ENCODE results near the gene ANG.
A peak's percentile ranks its signal among the peaks of the same experiment; 100 is the strongest.

The ANG gene

GRCh38 chr14:20680843-20681347, 7.7 kb upstream of the ANG start:
- no peak for DNase-seq (ENCODE audit: extremely low read depth, insufficient read length)
- TF ChIP-seq CTCF (IDR thresholded peaks at IDR 0.05; ENCODE audit: insufficient read depth, low read length, poor library complexity, severe bottlenecking): no peak
- Histone ChIP-seq H3K27me3 (replicated peaks; ENCODE audit: control insufficient read depth, insufficient read depth, low read length) (no peaks in the 10 kb centered on the region), H3K4me3 (replicated peaks; ENCODE audit: low read depth, low read length) (peak overlapping the region; percentile 38), H3K36me3 (ENCODE audit: control insufficient read depth, insufficient read depth, low read length) (no peaks in the 10 kb centered on the region)

GRCh38 chr14:20681348-20682126, 7.0 kb upstream of the ANG start:
- DNase-seq (ENCODE audit: extremely low read depth, insufficient read length): peak; percentile 79
- Histone ChIP-seq H3K27me3 (replicated peaks; ENCODE audit: control insufficient read depth, insufficient read depth, low read length) (no peaks in the 10 kb centered on the region), H3K4me3 (replicated peaks; ENCODE audit: low read depth, low read length) (peak overlapping the region; percentile 77), H3K36me3 (ENCODE audit: control insufficient read depth, insufficient read depth, low read length) (no peaks in the 10 kb centered on the region)
- TF ChIP-seq CTCF (IDR thresholded peaks at IDR 0.05; ENCODE audit: insufficient read depth, low read length, poor library complexity, severe bottlenecking): no peak

- no peak for TF ChIP-seq CTCF (IDR thresholded peaks at IDR 0.05; ENCODE audit: insufficient read depth, low read length, poor library complexity, severe bottlenecking)
- no peaks in the 10 kb centered on the region for H3K27me3 ChIP-seq (replicated peaks; ENCODE audit: control insufficient read depth, insufficient read depth, low read length)
- H3K4me3 ChIP-seq (replicated peaks; ENCODE audit: low read depth, low read length): peak overlapping the region; percentile 77
- H3K36me3 ChIP-seq (ENCODE audit: control insufficient read depth, insufficient read depth, low read length): no peaks in the 10 kb centered on the region
- no peak for DNase-seq (ENCODE audit: extremely low read depth, insufficient read length)
Measured at GRCh38 chr14:20682127-20682434, 6.5 kb upstream of the ANG start.

- H3K27me3 ChIP-seq (replicated peaks; ENCODE audit: control insufficient read depth, insufficient read depth, low read length): no peaks in the 10 kb centered on the region
- peak overlapping the region; percentile 77 for H3K4me3 ChIP-seq (replicated peaks; ENCODE audit: low read depth, low read length)
- peak; percentile 88 for DNase-seq (ENCODE audit: extremely low read depth, insufficient read length)
- no peaks in the 10 kb centered on the region for H3K36me3 ChIP-seq (ENCODE audit: control insufficient read depth, insufficient read depth, low read length)
- TF ChIP-seq CTCF (IDR thresholded peaks at IDR 0.05; ENCODE audit: insufficient read depth, low read length, poor library complexity, severe bottlenecking): no peak
Measured at GRCh38 chr14:20682435-20683124, 6.0 kb upstream of the ANG start.

GRCh38 chr14:20683125-20683890, 5.3 kb upstream of the ANG start:
- H3K36me3 ChIP-seq (ENCODE audit: control insufficient read depth, insufficient read depth, low read length): no peaks in the 10 kb centered on the region
- DNase-seq (ENCODE audit: extremely low read depth, insufficient read length): peak; percentile 77
- H3K4me3 ChIP-seq (replicated peaks; ENCODE audit: low read depth, low read length): peak overlapping the region; percentile 77
- TF ChIP-seq CTCF (IDR thresholded peaks at IDR 0.05; ENCODE audit: insufficient read depth, low read length, poor library complexity, severe bottlenecking): no peak
- H3K27me3 ChIP-seq (replicated peaks; ENCODE audit: control insufficient read depth, insufficient read depth, low read length): no peaks in the 10 kb centered on the region

All from GM06990 (cell line).